Astrocyte of the cerebellum (primary cell): ENCODE measurements around the gene CRB3.

Experiments
- DNase-seq: peaks from one replicate; pipeline ENCODE4 v3.0.0-alpha.2; 2011; ENCODE audit warnings: low read depth
- H3K4me3 ChIP-seq: 2 replicates; pipeline ENCODE4 v1.5.1; 2011; ENCODE audit warnings: mild to moderate bottlenecking, low read depth, low read length, moderate library complexity
- in situ Hi-C: cut with HindIII; loops from 2 replicates; pipeline ENCODE4 v1.10.0; 2017; ENCODE audit warnings: low sequenced_read_pairs
- TF ChIP-seq, protein P1 (sequence below): IDR thresholded peaks from 2 replicates; pipeline ENCODE4 v1.5.1; 2012; ENCODE audit warnings: low read length, low read depth, moderate library complexity, mild to moderate bottlenecking; ENCODE audit errors: missing control alignments

CRB3 gene

DNA sequence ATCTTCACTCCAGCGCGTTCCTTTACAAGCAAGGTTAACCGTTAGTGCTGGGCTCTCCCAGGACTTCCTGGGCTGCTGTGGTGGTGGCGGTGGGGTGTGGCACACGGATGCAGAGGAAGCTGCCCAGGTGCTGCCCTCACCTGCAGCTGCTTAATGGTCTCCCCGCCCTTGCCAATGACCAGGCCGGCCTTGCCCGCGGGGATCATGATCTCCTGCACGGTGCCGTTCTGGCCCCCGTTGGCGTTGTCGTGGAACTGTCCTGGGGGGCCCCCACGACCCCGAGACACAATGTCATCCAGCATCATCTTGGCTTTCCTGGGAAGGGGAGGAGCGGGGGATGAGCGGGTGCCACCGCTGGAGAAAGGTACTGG lies 45.5 kb upstream of the CRB3 start:
- TF ChIP-seq, protein P1, sequence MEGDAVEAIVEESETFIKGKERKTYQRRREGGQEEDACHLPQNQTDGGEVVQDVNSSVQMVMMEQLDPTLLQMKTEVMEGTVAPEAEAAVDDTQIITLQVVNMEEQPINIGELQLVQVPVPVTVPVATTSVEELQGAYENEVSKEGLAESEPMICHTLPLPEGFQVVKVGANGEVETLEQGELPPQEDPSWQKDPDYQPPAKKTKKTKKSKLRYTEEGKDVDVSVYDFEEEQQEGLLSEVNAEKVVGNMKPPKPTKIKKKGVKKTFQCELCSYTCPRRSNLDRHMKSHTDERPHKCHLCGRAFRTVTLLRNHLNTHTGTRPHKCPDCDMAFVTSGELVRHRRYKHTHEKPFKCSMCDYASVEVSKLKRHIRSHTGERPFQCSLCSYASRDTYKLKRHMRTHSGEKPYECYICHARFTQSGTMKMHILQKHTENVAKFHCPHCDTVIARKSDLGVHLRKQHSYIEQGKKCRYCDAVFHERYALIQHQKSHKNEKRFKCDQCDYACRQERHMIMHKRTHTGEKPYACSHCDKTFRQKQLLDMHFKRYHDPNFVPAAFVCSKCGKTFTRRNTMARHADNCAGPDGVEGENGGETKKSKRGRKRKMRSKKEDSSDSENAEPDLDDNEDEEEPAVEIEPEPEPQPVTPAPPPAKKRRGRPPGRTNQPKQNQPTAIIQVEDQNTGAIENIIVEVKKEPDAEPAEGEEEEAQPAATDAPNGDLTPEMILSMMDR, result no peak
- H3K4me3 ChIP-seq, result no peak overlapping the region
- in situ Hi-C loops, result no loop called here

DNA sequence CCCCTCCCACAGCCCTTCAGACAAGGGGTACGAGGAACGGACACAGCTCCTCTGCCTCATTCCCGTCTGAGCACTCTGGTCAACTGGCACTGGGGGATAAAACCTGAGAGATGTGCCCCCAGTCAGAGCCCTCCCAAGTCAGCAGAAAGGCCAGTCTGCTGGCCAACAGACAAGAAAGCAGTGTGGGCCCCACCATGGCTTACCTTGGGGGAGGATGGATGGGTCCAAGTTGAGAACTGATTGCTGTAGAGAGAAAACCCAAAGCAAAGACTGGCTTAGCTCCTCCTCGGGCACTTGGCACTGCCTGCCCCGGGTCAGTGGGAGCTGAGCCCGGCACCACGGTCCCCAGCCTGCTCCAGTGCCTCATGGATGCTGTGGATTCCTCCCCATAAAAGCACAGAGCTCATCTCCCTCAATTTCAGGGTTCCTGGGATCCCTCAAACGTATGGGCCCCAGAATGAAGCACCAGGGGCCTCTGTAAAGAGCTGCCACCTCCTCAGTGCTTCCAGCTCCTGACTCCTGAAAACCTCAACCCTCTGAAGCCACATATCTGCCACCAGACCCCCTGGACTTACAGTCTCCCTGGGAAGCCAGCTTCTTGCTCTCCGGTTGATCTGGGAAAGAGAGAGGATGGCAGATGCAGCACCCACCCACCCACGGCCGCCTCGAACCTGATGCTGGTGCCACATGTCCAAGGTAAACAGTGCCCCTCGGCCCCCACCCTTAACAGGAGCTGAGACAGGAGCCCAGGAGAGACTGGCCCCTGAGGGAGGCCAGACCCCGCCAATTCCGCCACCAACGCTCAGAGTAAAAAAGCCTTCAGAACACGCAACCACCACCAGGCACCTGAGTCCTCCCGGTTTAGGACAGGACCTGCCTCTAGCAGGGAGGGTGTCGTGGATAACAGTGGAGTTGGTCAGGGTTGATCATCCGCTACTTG lies 42.7 kb upstream of the CRB3 start:
- TF ChIP-seq, protein P1, result no peak
- H3K4me3 ChIP-seq, result no peak overlapping the region
- in situ Hi-C loops, result no loop called here
- no peak for DNase-seq

More for the DNA sequence above, 45.5 kb upstream of the CRB3 start:
- no peak for DNase-seq

GRCh38 chr19:6423499-6424194 lies 40.4 kb upstream of the CRB3 start:
- TF ChIP-seq, protein P1, result no peak
- in situ Hi-C loops, result no loop called here
- peak overlapping the region; percentile 78 for H3K4me3 ChIP-seq

GRCh38 chr19:6424195-6424938 lies 39.7 kb upstream of the CRB3 start, which contains the start of gene KHSRP:
Gene KHSRP, minus strand, starts transcription at chr19:6424811. Its CDS starts 110 bp downstream, at chr19:6424701.
- TF ChIP-seq, protein P1, result no peak
- peak within 1 kb of the TSS; percentile 78 for H3K4me3 ChIP-seq
- in situ Hi-C loops, result no loop called here
- no peak for DNase-seq

More at GRCh38 chr19:6423499-6424194, 40.4 kb upstream of the CRB3 start:
- no peak for DNase-seq

- peak; percentile 100 for DNase-seq
- TF ChIP-seq, protein P1, result no peak
- in situ Hi-C loops, result no loop called here
- no peak overlapping the region for H3K4me3 ChIP-seq
Observed at GRCh38 chr19:6424939-6425731, 38.9 kb upstream of the CRB3 start.
